ENCODE results near the gene C11orf58.

Gene C11orf58

GRCh38 chr11:16793511-16793910 lies 55.1 kb downstream of the C11orf58 start:
- Histone ChIP-seq H3K4me3 (ENCODE audit: low read depth, low read length) (no peak overlapping the region), H3K27me3 (ENCODE audit: control insufficient read depth, insufficient read depth, low read length) (no peaks in the 10 kb centered on the region), H3K36me3 (ENCODE audit: control insufficient read depth, insufficient read depth, low read length) (no peaks in the 10 kb centered on the region; the same call in 1 of the 2 replicates), H3K4me1 (ENCODE audit: control insufficient read depth, insufficient read depth, low read length) (no peaks in the 10 kb centered on the region; the same call in 1 of the 2 replicates), H3K9ac (ENCODE audit: low read length) (no peak overlapping the region), H3K27ac (ENCODE audit: low read depth, low read length) (no peak overlapping the region), H3K9me3 (ENCODE audit: control insufficient read depth, insufficient read depth, low read depth, low read length) (no peaks in the 10 kb centered on the region)

GRCh38 chr11:16794047-16794818 lies 55.8 kb downstream of the C11orf58 start:
- Histone ChIP-seq H3K27ac (ENCODE audit: low read depth, low read length) (no peak overlapping the region), H3K9ac (ENCODE audit: low read length) (no peak overlapping the region), H3K9me3 (ENCODE audit: control insufficient read depth, insufficient read depth, low read depth, low read length) (no peaks in the 10 kb centered on the region), H3K27me3 (ENCODE audit: control insufficient read depth, insufficient read depth, low read length) (no peaks in the 10 kb centered on the region), H3K4me1 (ENCODE audit: control insufficient read depth, insufficient read depth, low read length) (no peaks in the 10 kb centered on the region; the same call in 1 of the 2 replicates), H3K36me3 (ENCODE audit: control insufficient read depth, insufficient read depth, low read length) (no peaks in the 10 kb centered on the region; the same call in 1 of the 2 replicates), H3K4me3 (ENCODE audit: low read depth, low read length) (no peak overlapping the region)

- no peaks in the 10 kb centered on the region; the same call in 1 of the 2 replicates for H3K4me1 ChIP-seq (ENCODE audit: control insufficient read depth, insufficient read depth, low read length)
- no peaks in the 10 kb centered on the region for H3K9me3 ChIP-seq (ENCODE audit: control insufficient read depth, insufficient read depth, low read depth, low read length)
- no peak overlapping the region for H3K9ac ChIP-seq (ENCODE audit: low read length)
- no peaks in the 10 kb centered on the region for H3K27me3 ChIP-seq (ENCODE audit: control insufficient read depth, insufficient read depth, low read length)
- H3K36me3 ChIP-seq (ENCODE audit: control insufficient read depth, insufficient read depth, low read length), result no peaks in the 10 kb centered on the region; the same call in 1 of the 2 replicates
- no peak overlapping the region for H3K27ac ChIP-seq (ENCODE audit: low read depth, low read length)
- H3K4me3 ChIP-seq (ENCODE audit: low read depth, low read length), result no peak overlapping the region
Measured at GRCh38 chr11:16795146-16795545, 56.7 kb downstream of the C11orf58 start.

DNA sequence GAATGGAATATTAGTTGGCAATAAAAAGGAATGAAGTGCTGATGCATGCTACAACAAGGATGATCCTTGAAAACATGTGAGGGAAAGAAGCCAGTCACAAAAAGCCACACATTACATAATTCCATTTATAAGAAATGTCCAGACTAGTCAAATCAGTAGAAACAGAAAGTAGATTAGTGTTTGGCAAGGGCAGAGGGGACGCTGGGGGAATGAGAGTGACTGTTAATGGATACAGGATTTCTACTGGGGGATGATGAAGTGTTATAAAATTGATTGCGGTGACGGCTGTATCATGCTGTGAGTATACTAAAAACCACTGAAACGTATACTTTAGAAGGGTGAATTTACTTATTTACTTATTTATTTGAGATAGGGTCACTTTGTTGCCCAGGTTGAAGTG lies 57.9 kb downstream of the C11orf58 start:
- Histone ChIP-seq H3K36me3 (ENCODE audit: control insufficient read depth, insufficient read depth, low read length) (no peaks in the 10 kb centered on the region), H3K27me3 (ENCODE audit: control insufficient read depth, insufficient read depth, low read length) (no peaks in the 10 kb centered on the region), H3K9me3 (ENCODE audit: control insufficient read depth, insufficient read depth, low read depth, low read length) (no peaks in the 10 kb centered on the region), H3K4me3 (ENCODE audit: low read depth, low read length) (no peak overlapping the region), H3K27ac (ENCODE audit: low read depth, low read length) (no peak overlapping the region), H3K9ac (ENCODE audit: low read length) (no peak overlapping the region), H3K4me1 (ENCODE audit: control insufficient read depth, insufficient read depth, low read length) (no peaks in the 10 kb centered on the region; the same call in 1 of the 2 replicates)

DNA sequence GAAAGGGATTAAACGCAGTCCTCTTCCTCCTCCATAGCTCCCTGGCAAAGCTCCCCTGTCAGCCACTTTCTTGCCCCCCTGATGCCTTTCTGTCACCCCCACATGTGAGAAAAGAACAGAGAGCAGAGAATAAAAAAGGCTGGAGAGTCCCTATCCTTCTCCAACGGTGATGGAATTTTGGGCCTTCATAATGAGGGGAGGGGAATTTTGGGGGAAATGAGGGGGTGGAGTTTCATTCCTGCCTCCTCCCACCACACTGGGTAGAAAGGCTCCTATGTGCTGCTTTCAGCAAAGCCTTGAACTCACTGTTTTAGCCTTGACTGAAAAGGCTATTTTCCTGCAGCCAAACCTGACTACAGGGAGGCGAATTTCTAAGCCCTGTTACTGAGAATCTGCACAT lies 59.3 kb downstream of the C11orf58 start:
- H3K36me3 ChIP-seq (ENCODE audit: control insufficient read depth, insufficient read depth, low read length), result no peaks in the 10 kb centered on the region
- H3K9ac ChIP-seq (ENCODE audit: low read length), result no peak overlapping the region
- H3K4me3 ChIP-seq (ENCODE audit: low read depth, low read length), result no peak overlapping the region
- H3K9me3 ChIP-seq (ENCODE audit: control insufficient read depth, insufficient read depth, low read depth, low read length), result no peaks in the 10 kb centered on the region
- H3K27me3 ChIP-seq (ENCODE audit: control insufficient read depth, insufficient read depth, low read length), result no peaks in the 10 kb centered on the region
- H3K27ac ChIP-seq (ENCODE audit: low read depth, low read length), result no peak overlapping the region
- no peaks in the 10 kb centered on the region; the same call in 1 of the 2 replicates for H3K4me1 ChIP-seq (ENCODE audit: control insufficient read depth, insufficient read depth, low read length)

DNA sequence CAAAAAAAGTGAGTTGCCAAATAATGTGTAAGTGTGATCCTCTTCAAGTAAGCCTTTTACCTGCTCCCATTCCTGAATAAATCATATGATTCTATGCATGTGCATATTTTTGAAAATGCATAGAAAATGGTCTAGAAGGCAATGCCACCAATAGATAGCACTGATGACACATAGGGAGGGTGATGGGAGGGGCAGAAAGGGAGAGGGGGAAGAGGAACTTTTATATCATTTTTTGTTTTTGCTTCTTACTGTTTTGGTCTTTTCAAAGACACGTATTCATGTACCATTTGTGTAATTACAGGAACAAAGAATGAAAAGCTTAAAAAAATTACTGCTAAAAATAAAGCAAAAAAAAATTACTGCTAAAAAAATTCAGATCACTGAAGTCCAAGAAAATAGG lies 60.8 kb downstream of the C11orf58 start:
- Histone ChIP-seq H3K27me3 (ENCODE audit: control insufficient read depth, insufficient read depth, low read length) (no peaks in the 10 kb centered on the region), H3K9me3 (ENCODE audit: control insufficient read depth, insufficient read depth, low read depth, low read length) (no peaks in the 10 kb centered on the region), H3K4me1 (ENCODE audit: control insufficient read depth, insufficient read depth, low read length) (no peaks in the 10 kb centered on the region; the same call in 1 of the 2 replicates), H3K4me3 (ENCODE audit: low read depth, low read length) (no peak overlapping the region), H3K9ac (ENCODE audit: low read length) (no peak overlapping the region), H3K27ac (ENCODE audit: low read depth, low read length) (no peak overlapping the region), H3K36me3 (ENCODE audit: control insufficient read depth, insufficient read depth, low read length) (no peaks in the 10 kb centered on the region)

GRCh38 chr11:16799890-16800289 lies 61.4 kb downstream of the C11orf58 start:
- Histone ChIP-seq H3K4me1 (ENCODE audit: control insufficient read depth, insufficient read depth, low read length) (no peaks in the 10 kb centered on the region; the same call in 1 of the 2 replicates), H3K9me3 (ENCODE audit: control insufficient read depth, insufficient read depth, low read depth, low read length) (no peaks in the 10 kb centered on the region), H3K27me3 (ENCODE audit: control insufficient read depth, insufficient read depth, low read length) (no peaks in the 10 kb centered on the region), H3K36me3 (ENCODE audit: control insufficient read depth, insufficient read depth, low read length) (no peaks in the 10 kb centered on the region), H3K9ac (ENCODE audit: low read length) (no peak overlapping the region), H3K4me3 (ENCODE audit: low read depth, low read length) (no peak overlapping the region), H3K27ac (ENCODE audit: low read depth, low read length) (no peak overlapping the region)

- H3K9ac ChIP-seq (ENCODE audit: low read length), result no peak overlapping the region
- no peaks in the 10 kb centered on the region for H3K9me3 ChIP-seq (ENCODE audit: control insufficient read depth, insufficient read depth, low read depth, low read length)
- H3K36me3 ChIP-seq (ENCODE audit: control insufficient read depth, insufficient read depth, low read length), result no peaks in the 10 kb centered on the region
- no peaks in the 10 kb centered on the region; the same call in 1 of the 2 replicates for H3K4me1 ChIP-seq (ENCODE audit: control insufficient read depth, insufficient read depth, low read length)
- no peaks in the 10 kb centered on the region for H3K27me3 ChIP-seq (ENCODE audit: control insufficient read depth, insufficient read depth, low read length)
- no peak overlapping the region for H3K27ac ChIP-seq (ENCODE audit: low read depth, low read length)
- H3K4me3 ChIP-seq (ENCODE audit: low read depth, low read length), result no peak overlapping the region
Measured at GRCh38 chr11:16800382-16800781, 61.9 kb downstream of the C11orf58 start.

GRCh38 chr11:16801288-16801980 lies 63.0 kb downstream of the C11orf58 start:
- Histone ChIP-seq H3K36me3 (ENCODE audit: control insufficient read depth, insufficient read depth, low read length) (no peaks in the 10 kb centered on the region), H3K27me3 (ENCODE audit: control insufficient read depth, insufficient read depth, low read length) (no peaks in the 10 kb centered on the region), H3K4me3 (ENCODE audit: low read depth, low read length) (no peak overlapping the region), H3K9ac (ENCODE audit: low read length) (no peak overlapping the region), H3K4me1 (ENCODE audit: control insufficient read depth, insufficient read depth, low read length) (no peaks in the 10 kb centered on the region; the same call in 1 of the 2 replicates), H3K9me3 (ENCODE audit: control insufficient read depth, insufficient read depth, low read depth, low read length) (no peaks in the 10 kb centered on the region), H3K27ac (ENCODE audit: low read depth, low read length) (no peak overlapping the region)

GRCh38 chr11:16804104-16804947 lies 65.9 kb downstream of the C11orf58 start:
- Histone ChIP-seq H3K27ac (ENCODE audit: low read depth, low read length) (no peak overlapping the region), H3K27me3 (ENCODE audit: control insufficient read depth, insufficient read depth, low read length) (no peaks in the 10 kb centered on the region), H3K9ac (ENCODE audit: low read length) (no peak overlapping the region), H3K4me3 (ENCODE audit: low read depth, low read length) (no peak overlapping the region), H3K36me3 (ENCODE audit: control insufficient read depth, insufficient read depth, low read length) (no peaks in the 10 kb centered on the region), H3K9me3 (ENCODE audit: control insufficient read depth, insufficient read depth, low read depth, low read length) (no peaks in the 10 kb centered on the region), H3K4me1 (ENCODE audit: control insufficient read depth, insufficient read depth, low read length) (no peaks in the 10 kb centered on the region; the same call in 1 of the 2 replicates)
